GM19328 (cell line): ENCODE measurements around the gene TPPP.
A peak's percentile ranks its signal among the peaks of the same experiment; 100 is the strongest.
"Not testable (repeated sequence)": the region's sequence is repeated elsewhere in the genome, so short reads cannot be mapped to it uniquely, and the experiment has no call there.

ENCODE experiments used
- ATAC-seq: cut with Tn5 transposase; IDR thresholded peaks from one replicate; pipeline ENCODE4 v1.9.1; 2021; ENCODE audit warnings: mild to moderate bottlenecking, moderate library complexity; ENCODE audit not compliant: unreplicated experiment

Gene TPPP

DNA sequence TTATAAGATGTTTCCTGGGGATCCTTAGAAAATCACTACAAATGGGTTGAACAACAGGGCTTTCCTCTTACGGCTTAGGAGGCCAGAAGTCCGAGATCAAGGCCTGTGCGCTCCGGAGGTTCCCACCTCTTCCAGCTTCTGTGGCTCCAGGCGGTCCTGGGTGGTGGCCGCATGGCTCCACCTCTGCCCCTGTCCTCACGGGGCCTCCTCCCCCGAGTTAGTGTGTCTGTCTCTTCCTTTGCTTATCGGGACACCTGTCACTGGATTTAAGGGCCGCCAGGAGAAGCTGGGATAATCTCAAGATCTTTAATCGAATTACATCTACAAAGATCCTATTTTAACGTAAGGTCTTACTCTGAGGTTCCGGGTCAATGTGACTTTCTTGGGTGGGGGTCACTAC is 2.3 kb upstream of the TPPP start:
- ATAC-seq = not testable (repeated sequence)

DNA sequence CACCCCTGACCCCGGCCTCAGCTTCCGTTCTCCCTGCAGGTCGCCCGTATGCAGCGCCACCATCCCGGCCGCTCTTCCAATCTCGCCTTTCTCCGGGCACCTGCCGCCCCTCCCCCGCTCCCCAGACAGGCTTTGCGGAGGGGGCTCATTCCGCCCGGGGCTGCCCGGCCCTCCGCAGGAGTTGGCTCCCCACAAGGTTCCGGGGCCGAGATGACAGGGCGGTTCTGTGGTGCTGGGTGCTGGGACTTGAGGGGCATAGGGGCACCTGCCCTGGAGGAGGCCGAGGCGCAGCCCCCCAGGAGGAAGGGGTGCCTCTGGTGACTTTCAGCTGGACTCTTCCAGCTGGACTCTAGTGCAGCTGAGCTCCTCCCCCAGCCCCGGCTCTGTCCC is 885 bp upstream of the TPPP start:
- ATAC-seq = not testable (repeated sequence)

DNA sequence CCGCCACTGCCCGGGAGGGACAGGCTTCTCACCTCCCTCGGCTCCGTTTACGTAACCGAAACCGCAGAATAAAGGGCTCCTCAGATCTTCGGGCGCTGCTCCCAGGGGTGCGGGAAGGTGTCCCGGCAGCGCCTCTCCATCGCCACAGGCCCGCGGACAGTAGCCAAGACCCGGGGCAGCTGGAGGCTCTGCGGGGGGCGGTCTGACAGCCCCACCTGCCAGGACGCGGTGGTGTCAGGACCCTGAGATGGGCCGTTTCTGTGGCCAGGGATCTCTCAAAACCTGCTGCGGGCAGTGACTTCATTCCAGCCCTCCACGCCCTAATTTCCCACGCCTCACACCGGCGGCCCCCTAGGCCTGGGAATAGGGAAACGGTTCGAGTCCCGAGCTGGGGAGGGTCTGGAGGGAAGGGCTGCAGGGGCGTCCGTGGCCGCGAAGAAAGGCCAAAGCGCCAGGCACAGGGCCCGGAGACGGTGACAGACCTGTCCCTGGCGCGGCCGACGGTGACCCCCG is 567 bp downstream of the TPPP start:
- ATAC-seq = peak; percentile 22

DNA sequence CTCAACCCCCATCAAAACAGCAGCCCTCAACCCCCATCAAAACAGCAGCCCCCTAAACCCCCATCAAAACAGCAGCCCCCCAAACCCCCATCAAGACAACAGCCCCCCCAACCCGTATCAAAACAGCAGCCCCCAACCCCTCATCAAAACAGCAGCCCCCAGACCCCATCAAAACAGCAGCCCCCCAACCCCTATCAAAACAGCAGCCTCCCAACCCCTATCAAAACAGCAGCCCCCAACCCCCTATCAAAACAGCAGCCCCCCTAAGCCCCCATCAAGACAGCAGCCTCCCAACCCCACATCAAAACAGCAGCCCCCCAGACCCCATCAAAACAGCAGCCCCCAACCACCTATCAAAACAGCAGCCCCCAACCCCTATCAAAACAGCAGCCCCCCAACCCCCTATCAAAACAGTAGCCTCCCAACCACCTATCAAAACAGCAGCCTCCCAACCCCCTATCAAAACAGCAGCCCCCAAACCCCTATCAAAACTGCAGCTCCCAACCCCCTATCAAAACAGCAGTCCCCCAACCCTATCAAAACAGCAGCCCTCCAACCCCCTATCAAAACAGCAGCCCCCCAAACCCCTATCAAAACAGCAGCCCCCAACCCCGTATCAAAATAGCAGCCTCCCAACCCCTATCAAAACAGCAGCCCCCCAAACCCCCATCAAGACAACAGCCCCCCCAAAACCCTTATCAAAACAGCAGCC is 1.2 kb downstream of the TPPP start:
- no peak for ATAC-seq

DNA sequence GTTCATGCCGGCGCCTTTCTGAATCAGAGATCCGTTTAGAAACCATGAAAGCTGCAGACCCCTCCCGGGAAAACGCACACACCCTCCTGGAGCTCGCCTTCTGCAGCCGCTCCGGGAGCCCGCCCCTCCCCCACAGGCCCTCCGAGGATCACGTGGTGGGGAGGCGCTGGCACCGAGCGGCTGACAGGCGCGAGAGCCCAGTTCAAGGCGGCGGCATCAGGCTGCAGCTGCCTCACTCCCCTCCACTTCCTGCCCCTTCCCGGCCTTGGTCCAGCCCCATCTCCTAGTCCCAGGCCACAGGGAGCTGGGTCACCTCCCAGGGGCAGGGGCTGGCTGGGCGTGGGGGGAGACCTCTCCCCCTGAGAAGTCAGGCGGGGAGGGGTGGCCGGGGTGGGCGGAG is 2.1 kb downstream of the TPPP start:
- not testable (repeated sequence) for ATAC-seq

DNA sequence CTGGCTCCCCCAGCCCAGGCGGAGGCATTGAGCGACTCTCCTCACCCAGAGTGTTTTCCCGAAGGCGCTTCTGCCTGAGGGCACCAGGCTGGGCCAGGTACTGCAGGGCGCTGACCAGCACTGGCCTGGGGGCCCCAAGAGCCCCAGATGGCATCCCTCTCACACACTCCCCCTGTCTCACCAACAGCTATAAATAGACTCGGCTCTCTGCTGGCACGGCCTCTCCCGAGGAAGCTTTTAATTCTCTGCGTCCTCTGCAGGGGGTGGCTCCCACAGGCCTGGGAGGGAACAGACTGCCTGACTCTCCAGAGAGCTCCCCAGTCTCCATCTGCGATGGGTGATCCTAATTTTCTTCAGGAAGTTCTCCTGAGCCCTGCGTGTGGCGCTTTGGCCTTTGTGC is 2.9 kb downstream of the TPPP start:
- ATAC-seq = not testable (repeated sequence)

DNA sequence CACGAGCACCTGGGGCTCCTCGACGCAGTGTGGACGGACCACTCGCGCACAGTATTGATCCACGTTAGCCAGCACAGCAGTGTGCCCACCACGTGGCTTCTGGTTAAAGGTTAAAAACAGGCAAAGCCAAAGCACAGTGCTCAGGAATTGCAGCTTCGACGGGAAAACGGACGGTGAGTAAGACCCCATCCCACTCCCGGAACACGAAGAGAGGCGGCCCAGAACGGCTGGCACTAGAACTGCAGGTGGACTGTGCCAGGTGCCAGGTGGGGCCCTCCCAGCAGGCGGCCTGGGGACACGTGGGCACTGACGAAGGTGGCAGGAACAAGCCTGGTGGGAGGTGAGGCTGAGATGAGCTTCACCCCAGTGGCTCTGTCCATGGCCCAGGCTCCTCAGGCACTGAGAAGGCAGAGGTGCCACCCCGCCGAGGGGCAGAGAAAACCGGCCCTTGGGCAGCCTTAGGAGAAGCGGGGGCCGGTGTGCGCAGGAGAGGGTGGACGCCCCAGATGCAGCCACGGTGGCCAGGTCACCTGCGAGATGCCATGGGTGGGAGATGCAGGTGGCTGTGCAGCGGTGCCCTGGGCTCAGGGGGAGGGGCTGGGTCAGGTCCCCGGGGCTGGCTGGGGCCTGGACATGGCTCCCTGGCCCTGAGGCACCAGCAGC is 4.7 kb downstream of the TPPP start:
- not testable (repeated sequence) for ATAC-seq

DNA sequence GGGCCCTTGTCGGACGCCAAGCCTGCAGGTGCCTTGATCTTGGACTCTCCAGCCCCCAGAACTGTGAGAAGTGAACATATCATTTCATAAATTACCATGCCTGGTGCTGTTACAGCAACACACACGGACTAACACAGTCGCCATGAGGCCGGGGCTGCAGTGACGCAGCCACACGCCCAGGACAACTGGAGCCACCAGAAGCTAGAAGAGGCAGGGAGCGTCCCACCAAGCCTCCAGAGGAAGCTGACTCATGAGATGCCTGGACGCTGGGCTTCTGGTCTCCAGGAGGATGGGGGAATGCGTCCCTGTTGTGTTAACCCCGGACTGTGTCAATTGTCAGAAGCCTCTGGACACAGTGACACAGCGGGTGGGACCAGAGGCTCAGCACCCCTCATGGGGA is 6.2 kb downstream of the TPPP start:
- not testable (repeated sequence) for ATAC-seq

DNA sequence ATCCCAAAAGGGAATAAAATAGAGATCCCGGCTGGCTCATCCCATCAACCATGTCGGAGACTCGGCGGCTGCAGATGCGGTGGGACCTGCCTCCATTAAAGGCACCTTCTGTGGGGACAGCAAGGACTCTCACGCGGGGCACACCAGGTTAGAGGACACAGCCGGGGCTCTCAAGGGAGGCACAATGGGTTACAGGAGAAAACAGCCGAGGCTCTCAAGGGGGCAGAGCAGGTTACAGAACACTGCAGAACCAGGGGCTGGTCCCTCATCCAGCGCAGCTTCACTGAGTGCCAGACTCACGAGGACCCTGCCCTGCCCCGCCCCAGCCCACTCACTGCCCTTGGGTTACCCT is 7.0 kb downstream of the TPPP start:
- ATAC-seq = not testable (repeated sequence)

DNA sequence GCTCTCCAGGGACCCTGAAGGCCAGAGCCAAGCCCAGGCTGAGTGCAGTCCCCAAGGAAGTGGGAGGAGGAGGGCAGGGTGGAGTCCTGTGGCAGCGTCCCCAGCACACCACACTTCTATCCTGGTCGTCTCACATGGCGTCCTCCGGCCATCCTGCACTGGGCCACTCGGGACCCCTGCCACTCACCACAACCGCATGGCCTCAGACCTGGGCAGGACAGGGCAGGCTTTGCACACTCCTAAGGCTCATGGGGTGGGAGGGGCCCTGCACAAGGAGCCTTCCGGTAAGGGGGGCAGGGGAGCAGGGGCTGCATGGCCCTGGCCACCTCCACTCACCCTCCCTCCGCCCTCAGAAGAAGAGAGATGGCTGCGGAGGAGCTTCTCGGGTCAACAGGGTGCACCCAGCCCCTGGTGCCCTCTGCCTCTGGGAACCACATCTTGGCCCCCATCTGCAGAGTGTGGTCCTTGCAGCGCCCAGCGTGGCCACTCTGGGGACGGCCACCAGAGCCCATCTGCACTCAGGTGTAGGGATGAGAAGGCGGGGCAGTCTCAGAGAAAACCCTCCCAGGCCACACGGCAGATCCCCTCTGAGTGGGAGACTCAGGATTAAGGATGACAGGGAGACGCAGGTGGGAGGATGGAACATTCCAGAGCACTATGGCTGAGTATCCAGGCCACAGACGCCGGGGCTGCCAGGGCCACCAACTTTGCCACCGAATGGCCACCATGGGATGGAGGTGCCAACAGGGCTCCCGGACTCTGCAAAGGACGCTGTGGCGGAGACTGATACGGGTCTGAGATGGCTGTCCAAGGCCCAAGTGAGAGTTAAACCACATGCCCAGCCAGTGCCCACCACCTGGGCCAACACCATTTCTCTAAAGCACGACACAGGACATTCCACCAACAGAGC is 7.6 kb downstream of the TPPP start:
- no peak for ATAC-seq

DNA sequence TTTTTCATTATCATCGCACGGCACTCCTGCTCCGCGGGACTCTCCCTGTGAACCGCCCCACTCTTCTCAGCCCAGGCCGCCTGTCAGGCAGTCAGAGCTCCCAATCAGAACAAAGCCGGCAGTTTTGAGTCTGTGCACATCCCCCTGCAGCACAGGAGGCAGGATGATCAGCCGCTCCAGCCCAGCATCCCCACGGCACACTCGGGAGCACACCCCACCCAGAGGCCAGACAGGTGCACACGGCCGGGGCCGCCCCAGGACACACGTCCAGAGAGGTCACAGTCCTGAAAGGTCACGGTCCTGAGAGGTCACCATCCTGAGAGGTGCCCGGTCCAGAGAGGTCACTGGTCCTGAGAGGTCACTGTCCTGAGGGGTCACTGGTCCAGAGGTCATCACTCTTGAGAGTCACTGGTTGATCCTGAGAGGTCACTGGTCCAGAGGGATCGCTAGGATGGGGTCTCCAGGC is 8.4 kb downstream of the TPPP start:
- ATAC-seq = no peak

DNA sequence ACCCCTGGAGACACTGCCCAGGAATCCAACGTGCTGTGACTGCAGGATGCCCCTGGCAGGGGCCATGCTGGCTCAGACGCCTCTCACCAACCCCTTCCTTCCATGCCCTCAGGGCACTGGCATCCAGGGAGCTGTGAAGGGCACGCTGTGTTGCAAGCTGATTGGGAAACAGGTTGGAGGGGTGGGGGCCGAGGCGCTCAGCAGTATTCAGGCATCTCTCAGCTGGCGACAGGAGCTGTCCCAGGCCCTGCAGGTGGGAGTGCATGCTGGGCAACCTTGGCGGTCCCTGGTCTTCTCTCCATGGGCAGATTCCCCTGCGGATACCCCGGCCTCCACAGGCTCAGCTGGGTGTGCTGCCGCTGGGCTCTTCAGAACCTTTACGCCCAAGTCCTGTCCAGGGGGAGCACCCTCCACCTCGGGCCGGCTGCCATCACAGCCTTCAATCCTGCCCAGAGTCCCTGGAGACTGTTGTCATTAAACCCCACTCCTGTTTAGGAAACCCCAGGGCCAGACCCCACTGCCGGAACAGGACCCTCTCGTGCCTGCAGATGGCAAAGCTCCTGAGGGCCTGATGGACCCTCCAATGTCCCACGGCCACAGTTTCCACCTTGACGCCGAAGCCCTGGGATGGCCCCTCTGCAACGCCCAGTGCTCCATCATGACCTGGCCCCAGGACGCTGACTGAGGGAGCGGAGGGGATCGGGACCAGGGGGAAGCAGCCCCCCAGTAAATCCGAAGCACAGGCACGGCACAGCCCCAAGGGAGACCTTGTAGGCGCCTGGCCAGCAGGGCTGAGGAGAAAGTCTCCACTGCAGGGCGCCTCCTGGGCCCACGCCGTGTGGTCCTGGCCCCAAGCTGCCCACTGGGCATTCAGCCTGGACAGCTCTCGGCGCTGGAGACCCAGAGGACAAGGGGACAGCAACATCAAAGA is 9.3 kb downstream of the TPPP start:
- ATAC-seq = no peak

DNA sequence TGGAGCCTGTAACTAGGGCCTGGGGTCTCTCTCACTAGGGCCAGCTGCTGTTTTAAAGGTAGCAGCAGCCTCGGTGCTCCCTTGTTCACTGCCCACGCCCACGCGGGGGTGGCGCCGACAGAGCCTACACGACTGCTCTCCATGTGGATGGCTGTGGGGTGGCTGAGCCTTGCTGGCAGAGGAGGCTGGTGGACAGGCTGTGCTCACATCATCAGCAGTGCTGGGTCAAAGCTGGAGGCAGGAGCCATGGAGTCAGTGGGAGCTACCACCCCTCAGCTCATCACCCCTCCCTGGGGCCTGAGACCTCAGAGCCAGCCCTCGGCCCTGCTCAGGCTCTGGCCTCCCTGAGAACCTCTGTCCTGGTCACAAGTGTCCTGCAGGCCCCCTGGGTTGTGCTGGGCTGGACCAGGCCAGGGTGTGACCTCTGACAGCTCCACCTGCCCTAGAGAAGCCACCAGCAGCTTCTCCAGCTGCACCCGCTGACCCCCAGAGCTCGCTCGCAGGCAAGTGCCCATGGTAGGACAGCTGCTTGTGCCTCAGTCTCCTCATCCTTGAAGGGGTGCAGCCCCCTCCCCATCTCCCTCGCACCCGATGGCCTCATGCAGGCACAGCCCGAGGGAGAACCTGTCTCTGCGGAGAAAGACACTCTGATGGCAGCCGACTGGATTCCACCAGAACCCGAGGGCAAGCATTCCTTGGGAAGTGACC is 10.3 kb downstream of the TPPP start:
- ATAC-seq = not testable (repeated sequence)

DNA sequence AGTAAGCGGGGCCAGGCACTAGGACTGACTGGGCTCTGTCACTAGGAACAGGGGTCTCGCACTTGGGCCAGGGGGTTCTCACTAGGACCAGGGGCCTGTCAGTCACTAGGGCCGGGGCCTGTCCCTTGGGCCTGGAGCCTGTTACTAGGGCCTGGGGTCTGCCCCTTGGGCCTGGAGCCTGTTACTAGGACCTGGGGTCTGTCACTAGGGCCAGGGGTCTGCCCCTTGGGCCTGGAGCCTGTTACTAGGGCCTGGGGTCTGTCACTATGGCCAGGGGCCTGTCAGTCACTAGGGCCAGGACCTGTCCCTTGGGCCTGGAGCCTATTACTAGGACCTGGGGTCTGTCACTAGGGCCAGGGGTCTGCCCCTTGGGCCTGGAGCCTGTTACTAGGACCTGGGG is 10.9 kb downstream of the TPPP start:
- not testable (repeated sequence) for ATAC-seq

DNA sequence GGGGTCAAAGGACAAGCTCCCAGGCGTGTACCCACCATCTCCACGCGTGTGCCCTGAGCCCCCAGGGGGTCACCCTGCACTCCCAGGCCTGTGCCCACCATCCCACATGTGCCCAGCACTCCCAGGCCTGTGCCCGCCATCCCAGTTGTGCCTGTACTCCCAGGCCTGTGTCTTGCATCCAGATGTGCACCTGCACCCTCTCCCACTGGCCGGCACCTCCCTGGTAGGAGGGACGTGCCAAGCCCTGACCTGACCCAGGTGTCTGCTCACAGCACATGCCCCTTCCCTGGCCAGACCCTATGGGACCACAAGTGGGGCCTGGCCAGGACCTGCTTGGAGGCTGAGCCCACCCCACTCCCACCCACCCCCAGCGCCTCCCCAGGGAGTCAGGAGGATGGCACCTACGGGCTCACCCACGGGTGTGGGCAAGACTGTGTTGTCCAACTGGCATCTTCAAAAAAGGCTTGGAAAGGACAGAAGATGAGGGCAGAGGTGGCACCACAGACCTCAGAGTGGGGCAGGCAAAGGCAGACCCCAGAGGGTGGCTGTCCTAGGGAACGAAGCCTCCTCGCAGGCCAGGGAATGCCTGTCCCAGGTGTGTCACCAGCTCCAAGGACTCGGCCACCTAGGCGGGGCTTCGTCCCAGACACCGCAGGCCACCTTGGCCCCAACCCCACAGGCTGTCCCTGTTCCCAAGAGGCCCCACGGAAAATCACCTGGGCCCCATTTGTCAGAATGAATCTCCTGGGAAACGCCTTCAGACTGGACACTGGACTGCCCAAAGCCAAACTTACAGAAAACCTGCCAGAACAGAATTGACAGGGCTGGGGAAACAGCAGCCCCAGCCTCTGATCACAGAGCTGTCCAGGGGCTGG is 11.6 kb downstream of the TPPP start:
- ATAC-seq = not testable (repeated sequence)

DNA sequence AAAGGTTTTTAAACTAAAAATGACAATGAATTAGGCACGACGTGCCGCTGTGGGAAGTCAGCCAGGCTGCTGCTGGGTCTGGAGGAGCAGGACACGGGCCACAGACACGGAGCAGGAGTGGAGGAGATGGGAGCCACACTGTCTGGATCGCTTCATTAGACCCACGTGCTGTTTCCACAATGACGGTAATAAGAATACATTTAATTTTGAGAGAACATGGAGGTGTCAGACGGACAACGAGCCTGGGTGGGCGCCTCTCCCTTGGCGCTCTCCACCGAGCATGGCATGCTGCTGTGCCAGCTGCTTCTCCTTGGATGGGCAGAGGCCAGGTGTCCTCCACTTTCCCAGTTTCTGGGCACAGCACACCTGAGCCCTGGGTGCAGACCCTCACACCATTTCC is 12.3 kb downstream of the TPPP start:
- not testable (repeated sequence) for ATAC-seq

DNA sequence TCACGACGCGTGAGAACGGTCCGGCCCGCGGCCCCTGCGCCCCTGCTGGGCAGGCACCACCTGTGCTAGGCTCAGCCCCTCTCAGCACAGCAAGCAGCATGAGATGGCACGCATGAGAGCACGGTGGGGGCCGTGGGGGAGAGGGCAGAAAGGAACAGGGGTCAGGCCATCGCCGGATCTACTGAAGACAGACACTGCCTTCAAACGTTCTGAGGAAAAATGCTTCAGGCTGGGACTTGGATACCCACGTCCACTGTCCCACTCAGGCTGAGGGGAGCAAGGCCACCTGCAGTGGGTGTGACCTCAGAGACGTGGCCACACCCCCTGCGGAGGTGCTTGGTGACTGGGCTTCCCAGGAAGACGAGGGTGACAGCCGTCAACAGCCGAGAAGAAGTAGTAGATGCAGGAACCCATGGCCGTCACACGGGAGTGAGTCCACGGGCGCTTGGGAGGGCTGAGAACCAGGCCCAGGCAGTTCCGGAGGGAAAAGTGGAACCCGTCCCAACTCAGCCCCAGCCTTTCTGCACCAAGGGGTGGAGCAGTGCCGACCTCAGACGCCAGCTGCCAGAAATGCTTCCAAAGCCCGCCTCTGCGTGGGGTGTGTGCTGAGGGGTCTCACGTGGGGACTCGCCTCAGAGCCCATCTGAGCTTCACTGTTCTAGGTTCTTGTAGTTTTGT is 12.9 kb downstream of the TPPP start:
- not testable (repeated sequence) for ATAC-seq
